Sigmoid colon (tissue), 3 donors: Measurements from ENCODE around the gene SECISBP2L.

Experiments
- POLR2A ChIP-seq, 2 donors: fragments of 450-650 bp; IDR thresholded peaks; one replicate each; pipeline ENCODE4 v1.6.1; 2016; ENCODE audit warnings: antibody characterized with exemption in 2 of 2, mild to moderate bottlenecking in 2 of 2, moderate library complexity in 2 of 2
- TF ChIP-seq, protein P1 (sequence below), 4 experiments: fragments of 450-650 bp in 3 of 4; fragments of 200-600 bp in 1 of 4; IDR thresholded peaks; one replicate each; pipeline ENCODE4 v1.5.1; 2016 to 2019; ENCODE audit warnings: antibody characterized with exemption in 4 of 4, mild to moderate bottlenecking in 3 of 4, moderate library complexity in 2 of 4

DNA sequence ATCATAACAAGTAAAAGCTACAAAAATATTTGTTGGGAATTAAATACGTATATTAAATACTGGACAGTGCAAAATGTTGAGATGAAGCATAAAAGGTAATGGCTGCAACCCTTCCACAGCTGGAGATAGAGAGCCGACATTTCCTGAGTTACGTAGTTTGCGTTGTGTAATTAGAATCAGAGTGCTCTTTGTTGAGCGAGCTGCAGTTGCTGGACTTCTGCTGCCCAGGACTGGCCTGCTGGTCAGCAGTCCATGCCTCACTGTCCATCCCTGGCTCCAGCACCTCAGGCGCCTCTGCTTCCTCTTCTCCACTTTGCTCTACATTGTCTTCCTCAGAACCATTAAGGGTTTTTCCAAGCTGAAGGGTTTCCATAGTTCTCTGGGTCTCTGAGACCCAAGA is 54.1 kb downstream of the SECISBP2L start:
- no peak for TF ChIP-seq POLR2A (IDR thresholded peaks at IDR 0.05)
- TF ChIP-seq, protein P1, sequence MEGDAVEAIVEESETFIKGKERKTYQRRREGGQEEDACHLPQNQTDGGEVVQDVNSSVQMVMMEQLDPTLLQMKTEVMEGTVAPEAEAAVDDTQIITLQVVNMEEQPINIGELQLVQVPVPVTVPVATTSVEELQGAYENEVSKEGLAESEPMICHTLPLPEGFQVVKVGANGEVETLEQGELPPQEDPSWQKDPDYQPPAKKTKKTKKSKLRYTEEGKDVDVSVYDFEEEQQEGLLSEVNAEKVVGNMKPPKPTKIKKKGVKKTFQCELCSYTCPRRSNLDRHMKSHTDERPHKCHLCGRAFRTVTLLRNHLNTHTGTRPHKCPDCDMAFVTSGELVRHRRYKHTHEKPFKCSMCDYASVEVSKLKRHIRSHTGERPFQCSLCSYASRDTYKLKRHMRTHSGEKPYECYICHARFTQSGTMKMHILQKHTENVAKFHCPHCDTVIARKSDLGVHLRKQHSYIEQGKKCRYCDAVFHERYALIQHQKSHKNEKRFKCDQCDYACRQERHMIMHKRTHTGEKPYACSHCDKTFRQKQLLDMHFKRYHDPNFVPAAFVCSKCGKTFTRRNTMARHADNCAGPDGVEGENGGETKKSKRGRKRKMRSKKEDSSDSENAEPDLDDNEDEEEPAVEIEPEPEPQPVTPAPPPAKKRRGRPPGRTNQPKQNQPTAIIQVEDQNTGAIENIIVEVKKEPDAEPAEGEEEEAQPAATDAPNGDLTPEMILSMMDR (IDR thresholded peaks at IDR 0.05): no peak
